T-helper 1 cell treated with Interleukin-12 subunit alpha and Interleukin-12 subunit beta and Interleukin-4 antibody, amounts not matched to agents 30 ng/mL and 1 ng/mL, for 36 hours (primary cell): ENCODE measurements around the gene DNASE1. TPM values are rescaled to one million over a fixed set of nuclear protein-coding genes. Genes with fewer than 3 reads are reported as not detected.

Experiments
- intact Hi-C: fragments of 100-400 bp; cut with micrococcal nuclease; formaldehyde crosslinking; loops from one replicate; pipeline ENCODE4 v1.15.1; 2024
- total RNA-seq: library from RNA; stranded (reverse); gene quantifications from 2 replicates; pipeline ENCODE4 v1.2.3, GENCODE V29; 2022

DNASE1 gene
- total RNA-seq, 1 donor from 2014 or later, result 33.5 TPM

DNA sequence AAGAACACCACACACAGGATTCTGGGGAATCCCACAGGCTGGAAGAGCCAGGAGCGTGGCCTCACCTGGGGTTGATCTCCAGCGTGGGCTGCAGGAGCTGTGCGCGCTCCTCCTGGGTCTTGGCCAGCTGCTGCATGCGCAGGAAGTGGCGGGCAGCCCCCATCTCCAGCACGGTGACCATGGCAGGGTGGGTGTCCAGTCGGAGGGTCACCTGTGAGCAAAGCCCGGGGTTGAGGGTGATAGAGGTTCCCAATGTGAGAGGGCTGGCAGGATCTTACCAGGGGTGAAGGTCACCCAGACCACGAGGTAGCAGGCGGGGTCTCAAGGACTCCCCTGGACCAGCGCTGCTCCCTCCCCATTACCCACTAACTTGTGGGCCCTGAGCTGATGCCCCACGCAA is 7.4 kb downstream of the DNASE1 start:
- intact Hi-C loops, result no loop called here

DNA sequence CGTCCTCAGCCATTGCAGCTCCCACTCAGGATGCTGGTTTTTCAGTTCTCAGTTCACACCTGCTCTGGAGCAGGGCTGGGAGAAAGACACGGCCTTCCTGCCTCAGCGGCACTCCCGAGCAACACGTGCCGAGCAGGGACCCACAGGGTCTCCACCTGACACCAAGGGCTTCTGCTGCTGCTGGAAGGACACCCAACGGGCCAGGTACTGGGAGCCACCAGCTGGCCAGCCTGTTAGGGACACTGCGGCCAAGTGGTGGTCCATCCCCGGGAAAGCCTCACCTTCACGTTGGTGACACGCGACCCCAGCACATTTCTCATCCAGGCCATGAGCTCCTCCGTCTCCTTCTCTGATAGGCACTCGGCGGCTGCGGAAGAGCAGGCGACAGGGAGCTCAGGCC is 8.1 kb downstream of the DNASE1 start:
- intact Hi-C loops, result no loop called here

DNA sequence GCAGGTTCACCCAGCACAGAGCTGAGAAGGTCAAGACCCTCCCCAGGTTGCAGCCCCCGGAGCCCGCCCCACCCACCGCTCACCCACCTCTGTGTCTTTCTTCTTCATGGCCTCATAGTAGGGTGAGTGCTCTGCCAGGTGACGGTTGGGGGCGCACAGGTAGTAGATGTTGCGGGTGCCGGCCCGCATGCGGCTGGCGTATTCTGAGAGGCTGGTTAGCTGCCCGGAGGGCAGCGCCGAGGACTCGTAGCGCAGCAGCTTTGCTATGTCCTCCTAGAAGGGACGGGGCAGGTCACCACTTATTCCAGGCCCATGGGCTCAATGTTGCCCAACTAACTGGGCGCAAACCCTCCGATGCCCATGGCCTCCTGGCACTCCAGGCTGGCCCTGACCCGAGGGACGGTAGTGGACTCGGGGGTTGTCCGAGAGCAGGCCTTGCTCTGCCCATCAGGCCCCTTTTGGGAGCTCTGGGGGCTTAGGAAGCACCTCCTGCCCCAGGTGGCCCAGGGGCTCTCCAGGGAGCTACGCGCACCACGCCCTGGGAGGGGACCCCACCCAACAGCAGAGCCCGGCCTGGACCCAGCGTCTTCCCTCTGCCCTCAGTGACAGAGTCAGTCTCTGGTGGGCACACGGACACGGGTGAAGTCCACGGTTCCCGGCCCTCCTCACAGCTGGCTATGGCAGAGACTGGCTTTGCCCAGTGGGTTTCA is 9.9 kb downstream of the DNASE1 start:
- intact Hi-C loops, result no loop called here

DNA sequence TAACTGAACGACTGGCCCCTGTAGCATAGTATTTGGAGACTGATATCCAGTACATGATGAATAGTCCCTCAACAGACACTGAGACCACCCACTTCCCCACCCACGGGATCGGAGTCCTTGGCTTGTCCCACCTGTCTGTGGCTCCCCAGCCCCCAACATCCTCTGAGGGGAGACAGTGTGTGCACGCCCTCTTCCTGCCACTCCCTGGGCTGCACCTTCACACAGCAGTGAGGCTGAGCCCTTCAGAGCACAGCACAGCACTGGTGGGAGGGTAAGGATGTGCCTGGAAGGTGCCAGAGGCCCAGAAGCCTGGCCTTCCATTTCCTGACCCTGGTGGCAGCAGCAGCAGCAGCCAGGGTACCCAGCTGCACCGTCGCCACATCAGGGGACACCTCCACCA is 11.0 kb downstream of the DNASE1 start:
- intact Hi-C loops, result no loop called here

DNA sequence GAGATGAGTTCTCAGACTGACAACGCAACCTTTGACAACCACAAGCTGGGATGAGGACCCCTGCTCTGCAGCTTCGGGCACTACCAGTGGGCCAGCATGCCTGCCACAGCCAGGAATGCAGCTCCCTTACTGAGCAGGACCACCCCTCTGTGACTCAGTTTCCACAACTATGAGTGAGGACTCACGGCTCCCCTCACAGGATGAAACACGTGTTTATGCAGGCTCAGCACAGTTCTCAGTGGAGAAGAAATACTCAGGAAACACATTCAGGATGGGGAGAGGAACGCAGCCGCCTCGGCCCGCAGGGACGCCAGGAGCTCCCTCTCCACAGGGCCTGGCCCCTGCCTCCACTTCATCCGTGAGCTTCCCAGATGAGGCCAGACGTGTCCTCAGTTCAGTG is 14.1 kb downstream of the DNASE1 start:
- intact Hi-C loops, result no loop called here

DNA sequence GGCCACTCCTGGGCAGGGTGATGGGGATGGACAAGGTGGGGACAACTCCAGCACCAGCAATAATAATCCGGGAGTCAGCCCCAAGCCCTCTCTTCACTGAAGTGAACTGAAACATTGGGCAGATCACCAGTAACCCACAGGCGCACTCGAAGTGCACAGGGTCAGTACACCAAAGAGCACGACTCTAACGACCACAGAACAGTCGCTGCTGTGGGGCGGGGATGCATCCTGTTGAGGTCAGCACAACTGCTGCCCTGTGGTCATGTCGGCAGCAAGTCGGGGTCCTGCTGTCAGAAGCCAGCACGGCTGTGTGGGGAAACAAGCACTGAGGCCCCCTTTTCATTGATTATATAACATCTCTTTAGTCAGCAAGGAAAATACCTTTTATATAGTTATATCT is 14.6 kb downstream of the DNASE1 start:
- intact Hi-C loops, result no loop called here

DNA sequence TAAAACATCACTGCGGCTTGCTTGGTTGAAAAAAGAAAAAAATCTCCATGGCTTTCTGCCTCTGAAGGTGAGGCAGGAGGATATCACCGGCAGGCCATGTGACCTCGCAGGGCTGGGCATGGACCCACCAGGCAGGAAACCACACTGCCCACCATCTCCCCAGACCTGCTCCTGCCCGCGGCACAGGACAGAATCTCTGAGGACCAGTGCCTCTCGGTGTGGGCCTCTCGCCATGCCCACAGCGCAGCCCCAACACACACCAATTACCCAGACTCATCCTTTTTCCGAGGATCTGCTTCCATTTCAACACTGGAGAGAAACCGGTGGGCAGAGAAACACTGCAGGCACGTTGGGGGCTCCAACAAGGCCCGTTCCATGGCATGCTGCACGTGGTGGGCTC is 16.2 kb downstream of the DNASE1 start:
- intact Hi-C loops, result no loop called here

DNA sequence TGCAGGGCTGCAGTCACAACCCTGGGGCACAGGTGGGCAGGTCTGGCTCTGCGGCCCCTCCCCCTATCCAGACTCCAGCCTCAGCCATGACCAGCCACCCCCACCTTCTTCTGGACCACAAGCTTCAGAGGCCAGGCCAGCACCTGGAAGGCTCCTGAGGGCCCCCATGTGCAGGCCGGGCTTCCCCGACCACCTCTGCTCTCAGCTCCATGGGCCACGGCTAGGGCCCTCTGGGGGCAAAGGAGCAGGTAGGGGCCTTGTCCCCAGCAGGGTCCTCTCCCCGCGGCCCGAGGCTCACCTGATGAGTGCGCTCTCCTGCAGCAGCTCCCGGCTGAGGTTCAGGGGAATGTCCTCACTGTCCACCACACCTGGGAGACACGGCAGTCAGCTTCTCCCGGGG is 16.9 kb downstream of the DNASE1 start:
- intact Hi-C loops, result no loop called here

DNA sequence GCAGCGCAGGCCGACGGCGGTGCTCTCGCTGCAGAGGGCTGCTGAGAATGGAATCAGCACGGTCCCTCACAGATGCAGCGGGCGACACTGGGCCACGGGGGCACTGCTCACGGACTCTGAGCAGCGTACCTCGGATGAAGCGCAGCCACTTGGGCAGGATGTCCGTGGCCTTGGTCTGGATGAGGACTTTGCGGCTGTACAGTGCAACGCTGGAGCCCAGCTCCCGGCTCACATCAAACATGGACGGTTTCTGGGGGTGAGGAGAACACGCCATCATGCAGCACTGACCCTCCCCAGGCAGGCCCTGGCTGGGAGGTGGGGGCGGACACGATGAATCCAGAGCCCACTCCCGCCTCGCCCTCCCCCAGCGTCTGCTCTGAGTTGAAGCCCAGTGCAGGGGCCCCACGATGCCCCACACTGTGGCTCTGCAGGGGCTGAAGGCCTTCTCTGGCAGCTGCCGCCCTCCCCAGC is 18.1 kb downstream of the DNASE1 start:
- intact Hi-C loops, result no loop called here

DNA sequence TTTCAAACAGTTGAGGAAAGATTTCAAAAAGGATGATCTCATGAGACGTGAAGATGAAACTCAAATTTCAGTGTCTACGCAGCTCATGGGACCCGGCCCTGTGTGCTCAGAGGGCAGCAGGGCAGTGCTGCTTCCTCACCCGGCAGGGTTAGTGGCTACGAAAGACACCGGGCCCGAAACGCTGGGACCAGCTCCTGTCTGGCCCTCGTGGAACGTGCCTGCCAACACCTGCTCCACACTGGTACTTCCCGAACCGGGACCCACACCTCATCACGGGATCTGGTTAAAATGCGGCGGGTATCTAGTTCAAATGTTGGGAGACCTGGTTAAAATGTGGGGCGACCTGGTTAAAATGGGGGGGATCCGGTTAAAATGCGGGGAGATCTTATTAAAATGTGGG is 18.7 kb downstream of the DNASE1 start:
- intact Hi-C loops, result no loop called here

DNA sequence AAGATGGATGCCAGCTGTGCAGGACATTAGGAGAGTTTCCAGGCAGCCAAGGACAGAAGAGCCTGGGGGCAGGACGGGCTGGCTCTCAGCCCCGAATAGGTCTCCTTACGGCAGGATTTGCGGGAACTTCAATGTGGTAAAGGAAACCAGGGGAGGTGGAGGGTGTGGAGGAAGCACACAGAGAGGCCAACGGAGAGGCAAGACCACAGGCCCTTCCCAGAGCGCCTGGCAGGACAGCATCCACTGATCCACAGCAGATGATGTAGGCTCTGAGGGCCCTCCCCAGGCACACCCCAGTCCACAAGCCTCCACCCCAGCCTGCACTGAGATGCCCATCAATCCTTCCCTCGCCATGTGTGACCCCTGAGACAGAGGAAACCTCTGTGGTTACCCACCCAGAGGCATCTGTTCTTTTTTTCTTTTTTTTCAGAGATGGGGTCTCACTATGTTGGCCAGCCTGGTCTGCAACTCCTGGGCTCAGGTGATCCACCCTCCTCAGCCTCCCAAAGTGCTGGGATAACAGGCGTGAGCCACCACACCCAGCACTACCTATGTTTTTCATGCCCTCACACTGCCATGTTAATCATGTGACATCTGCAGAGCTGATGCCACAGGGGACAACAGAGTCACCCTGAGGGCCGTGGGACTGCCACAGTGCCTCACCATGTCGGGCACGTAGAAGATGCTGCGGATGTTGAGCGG is 19.3 kb downstream of the DNASE1 start:
- intact Hi-C loops, result no loop called here

DNA sequence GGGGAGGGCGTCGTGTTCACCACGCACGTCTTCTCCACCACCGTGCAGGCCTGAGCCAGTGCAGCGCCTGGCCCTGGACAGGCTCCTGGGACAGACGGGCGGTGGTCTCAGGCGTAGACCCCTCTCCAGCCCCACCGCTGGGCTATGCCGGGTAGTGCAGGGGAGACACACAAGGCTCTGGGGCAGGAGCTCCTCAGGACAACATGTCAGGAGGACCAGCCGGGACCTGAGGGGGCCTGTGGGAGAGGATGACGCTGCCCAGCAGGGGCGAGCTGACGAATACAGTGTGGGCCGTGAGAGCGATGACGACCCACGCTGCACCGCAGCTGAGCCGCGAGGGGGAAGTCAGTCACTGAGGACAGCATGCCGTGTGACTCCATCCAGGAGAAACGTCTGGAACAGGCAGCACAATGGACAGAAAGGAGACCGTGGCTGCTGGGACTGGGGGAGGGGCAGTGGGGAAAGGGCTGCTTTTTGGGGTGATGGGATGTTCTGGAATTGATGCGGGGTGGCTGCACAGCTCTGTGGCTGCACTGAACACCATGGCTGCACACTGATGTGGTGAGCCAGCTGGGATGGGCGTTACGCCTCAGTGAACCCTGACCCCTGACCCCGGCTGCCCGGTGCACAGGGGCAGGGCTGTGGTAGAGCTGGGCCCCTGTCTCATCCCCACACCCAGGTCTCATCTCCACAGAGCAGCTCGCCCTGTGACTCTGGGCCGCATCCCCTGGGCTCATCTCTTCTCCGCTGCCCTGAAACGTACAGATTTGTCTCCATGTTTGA is 20.2 kb downstream of the DNASE1 start:
- intact Hi-C loops, result no loop called here

DNA sequence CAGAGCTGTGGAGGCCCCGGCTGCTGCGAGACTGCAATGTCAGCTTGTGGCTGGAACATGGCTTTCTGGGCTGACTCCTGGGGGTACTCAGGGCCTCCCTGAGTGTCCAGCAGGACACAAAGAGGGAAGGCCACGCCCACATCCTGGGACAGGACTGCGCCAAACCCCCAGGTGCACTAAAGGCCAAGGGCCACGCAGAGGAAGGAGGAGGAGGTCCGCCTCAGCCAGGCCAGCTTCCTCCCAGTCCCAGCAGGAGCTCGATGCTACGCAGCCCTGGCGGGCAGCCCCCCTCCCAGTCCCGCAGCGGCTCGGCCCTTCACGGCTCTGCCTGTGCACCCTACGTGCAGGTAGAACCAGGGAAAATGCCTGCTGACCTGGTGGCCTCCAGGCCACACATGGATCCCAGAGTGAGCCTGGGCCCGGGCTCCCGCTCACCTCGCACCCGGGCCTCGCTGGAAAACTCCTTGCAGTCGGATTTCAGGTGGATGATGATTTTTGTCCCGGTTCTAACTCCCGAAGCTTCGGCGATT is 21.2 kb downstream of the DNASE1 start:
- intact Hi-C loops, result no loop called here

DNA sequence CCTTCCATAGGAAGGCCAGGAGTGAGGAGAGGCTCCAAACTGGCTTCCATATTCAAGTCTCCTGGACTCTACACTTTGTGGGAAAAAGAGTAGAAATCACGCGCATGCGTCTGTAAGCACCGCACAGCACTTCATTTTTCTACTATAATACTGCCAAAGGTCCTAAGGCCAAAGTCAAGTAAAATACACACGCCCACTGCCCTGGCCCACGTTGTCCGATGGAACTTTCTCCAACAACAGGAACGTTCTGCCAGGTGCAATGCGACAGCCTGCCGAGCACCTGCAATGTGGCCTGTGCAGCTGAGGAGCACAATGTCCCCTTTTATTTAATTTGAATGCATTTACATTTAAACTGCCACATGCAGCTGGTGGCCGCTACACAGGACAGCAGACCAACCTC is 23.5 kb downstream of the DNASE1 start:
- intact Hi-C loops, result no loop called here

DNA sequence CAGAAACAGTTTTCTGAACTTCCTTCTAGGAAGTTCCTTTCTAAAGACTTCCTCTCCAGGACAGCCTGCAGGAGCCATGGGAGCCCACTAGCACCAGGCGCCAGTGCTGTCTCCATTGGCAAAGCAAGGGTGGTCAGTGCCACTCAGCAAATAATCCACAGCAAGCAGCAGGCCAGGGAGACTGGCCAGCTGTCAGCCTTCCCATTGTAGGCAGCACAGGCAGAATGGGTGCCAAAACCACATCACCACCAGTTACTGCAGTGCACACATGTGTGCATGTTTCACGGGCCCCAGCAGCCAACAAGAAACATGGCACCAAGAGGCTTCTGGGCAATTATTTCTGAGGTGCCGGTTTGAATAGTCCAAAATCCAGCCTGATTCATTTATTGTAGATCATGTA is 26.7 kb downstream of the DNASE1 start:
- intact Hi-C loops, result no loop called here

DNA sequence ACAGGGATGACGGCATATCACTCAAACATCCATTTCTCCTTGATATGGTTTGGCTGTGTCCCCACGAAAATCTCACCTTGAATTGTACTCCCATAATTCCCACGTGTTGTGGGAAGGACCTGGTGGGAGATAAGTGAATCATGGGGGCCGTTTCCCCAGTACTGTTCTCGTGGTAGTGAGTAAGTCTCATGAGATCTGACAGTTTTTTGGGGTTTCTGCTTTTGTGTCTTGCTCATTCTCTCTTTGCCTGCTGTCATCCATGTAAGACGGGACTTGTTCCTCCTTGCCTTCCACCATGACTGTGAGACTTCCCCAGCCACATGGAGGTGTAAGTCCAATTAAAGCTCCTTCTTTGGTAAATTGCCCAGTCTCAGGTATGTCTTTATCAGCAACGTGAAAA is 32.5 kb downstream of the DNASE1 start:
- intact Hi-C loops, result no loop called here

DNA sequence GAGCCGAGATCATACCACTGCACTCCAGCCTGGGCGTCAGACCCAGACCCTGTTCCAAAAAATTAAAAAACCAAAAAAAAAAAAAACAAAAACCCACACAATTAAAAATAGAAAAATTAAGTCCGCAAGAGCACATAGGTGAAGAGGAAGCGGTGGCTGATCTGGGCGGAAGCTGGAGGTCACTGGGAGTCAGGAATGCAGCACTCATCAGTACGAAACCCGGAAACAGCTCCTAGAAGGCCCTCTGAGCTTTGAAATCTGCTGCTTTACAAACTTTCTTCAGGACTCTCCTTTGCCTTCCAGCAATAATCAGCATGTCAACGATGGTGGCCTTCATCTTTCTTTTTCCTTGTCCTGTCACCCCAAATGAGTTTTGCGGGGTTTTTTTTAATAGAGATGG is 33.3 kb downstream of the DNASE1 start:
- intact Hi-C loops, result no loop called here

DNA sequence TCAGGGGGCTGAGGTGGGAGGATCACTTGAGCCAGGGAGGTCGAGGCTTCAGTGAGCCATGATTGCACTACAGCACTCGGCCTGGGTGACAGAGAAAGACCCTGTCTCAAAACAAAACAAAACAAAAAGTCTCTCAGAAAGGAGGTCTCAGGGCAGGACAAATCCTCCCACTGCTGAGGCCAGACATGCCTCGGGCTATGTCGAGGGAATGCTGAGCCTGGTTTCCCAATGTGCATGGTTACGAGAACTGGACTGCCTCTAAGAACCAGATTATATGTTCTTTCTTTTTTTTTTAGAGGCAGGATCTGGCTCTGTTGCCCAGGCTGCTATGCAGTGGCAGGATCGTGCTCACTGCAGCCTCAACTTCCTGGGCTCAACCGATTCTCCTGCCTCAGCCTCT is 35.2 kb downstream of the DNASE1 start:
- intact Hi-C loops, result loop anchor here (1.0 kb wide), 3 partner anchors 28 to 565 kb away; partner anchors contain the start of gene TRAP1

DNA sequence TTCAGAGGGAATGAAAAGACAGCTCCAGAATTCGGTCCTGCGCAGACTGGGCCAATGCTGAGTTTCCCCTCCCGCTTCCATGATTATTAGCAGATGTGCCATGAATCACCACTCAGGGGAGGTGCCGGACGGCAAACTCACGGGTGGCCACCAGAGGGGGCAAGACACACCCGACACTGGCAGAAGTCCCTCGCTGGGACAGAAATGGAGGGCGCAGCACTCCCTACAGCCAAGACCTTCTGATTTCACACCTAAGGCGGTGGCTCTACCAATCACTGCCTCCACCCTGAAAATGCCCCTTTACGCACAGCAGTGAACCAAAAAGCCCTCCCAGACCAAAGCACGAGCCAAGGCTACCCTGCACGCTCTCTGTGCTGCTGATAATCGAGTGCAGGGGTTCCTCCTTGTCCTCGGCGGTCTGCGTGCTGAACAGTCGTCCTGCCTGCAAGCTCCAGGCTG is 36.0 kb downstream of the DNASE1 start:
- intact Hi-C loops, result loop anchor here (1.0 kb wide), 3 partner anchors 27 to 564 kb away; partner anchors contain the start of gene TRAP1

DNA sequence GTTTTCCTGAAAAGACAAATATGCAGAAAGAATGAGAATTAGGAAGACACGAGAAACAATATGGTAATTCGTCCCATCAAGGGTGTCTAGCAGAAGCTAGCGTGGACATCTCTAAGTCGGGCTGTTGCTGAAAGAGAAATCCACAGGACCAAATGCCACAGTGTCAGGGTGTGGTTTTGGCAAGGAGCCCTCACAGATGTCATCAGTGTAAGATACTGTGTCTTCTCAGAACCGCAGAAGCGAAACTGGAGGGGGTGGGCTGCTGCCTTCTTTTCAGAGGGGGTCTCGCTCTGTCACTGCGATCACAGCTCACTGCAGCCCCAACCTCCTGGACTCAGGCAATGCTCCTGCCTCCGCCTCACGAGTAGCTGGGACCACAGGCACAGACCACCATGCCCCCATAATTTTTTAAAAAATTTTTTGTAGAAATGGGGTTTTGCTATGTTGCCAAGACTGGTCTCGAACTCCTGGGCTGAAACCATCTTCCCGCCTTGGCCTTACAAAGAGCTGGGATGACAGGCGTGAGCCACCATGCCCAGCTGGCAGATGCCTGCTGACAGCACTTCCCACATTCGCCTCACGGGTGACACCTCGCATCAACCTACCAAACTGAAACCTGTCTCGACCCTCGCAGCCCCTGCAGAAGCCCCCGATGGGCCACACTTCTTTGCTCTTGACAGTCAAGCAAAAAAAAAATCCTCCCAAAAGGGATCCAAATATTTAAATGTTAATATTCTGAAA is 36.7 kb downstream of the DNASE1 start:
- intact Hi-C loops, result loop anchor here (1.0 kb wide), 3 partner anchors 26 to 563 kb away; partner anchors contain the start of gene TRAP1

DNA sequence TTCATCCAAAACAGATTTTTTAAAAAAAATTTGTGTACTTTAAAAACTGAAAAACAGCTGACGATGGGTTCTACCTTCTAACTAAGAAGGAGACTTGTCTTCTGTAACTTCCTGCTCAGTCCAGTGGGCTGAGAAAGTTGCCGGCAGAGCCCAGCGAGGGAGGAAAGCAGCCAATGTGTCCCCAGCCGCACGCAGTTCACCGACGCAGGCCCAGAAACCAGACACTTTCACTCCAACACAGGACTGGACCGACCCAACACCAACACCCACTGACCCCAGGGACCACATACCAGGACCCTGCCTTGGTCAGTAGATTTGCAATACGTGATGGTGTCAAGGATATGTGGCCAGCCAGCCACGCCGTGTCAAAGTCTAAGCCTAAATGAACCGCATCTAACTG is 37.3 kb downstream of the DNASE1 start:
- intact Hi-C loops, result no loop called here
